NCI-H1436 (cell line): ENCODE measurements around the gene VTA1.

Experiments used
- DNase-seq: peaks from one replicate; lab custom pipeline; 2025; lab: John Stamatoyannopoulos, UW

The VTA1 gene

GRCh38 chr6:142266060-142266459 is 119.0 kb downstream of the VTA1 start:
- DNase-seq = no peak

GRCh38 chr6:142271476-142271875 is 124.4 kb downstream of the VTA1 start:
- DNase-seq = no peak
